HG03457 (cell line): Measurements from ENCODE around the gene NCKAP5.

Experiments
- ATAC-seq: cut with Tn5 transposase; IDR thresholded peaks from one replicate; pipeline ENCODE4 v1.9.1; 2021; ENCODE audit warnings: moderate number of reproducible peaks; ENCODE audit not compliant: unreplicated experiment

Gene NCKAP5

GRCh38 chr2:133061874-133062593 is 506.2 kb downstream of the NCKAP5 start:
- no peak for ATAC-seq

- ATAC-seq: no peak
Observed at GRCh38 chr2:133054297-133054696, 514.0 kb downstream of the NCKAP5 start.

- no peak for ATAC-seq
Observed at GRCh38 chr2:133053541-133053940, 514.7 kb downstream of the NCKAP5 start.

GRCh38 chr2:133045787-133046186 is 522.5 kb downstream of the NCKAP5 start:
- ATAC-seq: no peak

GRCh38 chr2:133044556-133044955 is 523.7 kb downstream of the NCKAP5 start:
- ATAC-seq: no peak

- ATAC-seq: no peak
Observed at GRCh38 chr2:133040170-133040569, 528.1 kb downstream of the NCKAP5 start.

- no peak for ATAC-seq
Observed at GRCh38 chr2:133039531-133039930, 528.7 kb downstream of the NCKAP5 start.

GRCh38 chr2:133026536-133027177 is 541.6 kb downstream of the NCKAP5 start:
- no peak for ATAC-seq

- no peak for ATAC-seq
Observed at GRCh38 chr2:133025004-133025403, 543.3 kb downstream of the NCKAP5 start.

GRCh38 chr2:133012847-133013734 is 555.2 kb downstream of the NCKAP5 start:
- no peak for ATAC-seq

- no peak for ATAC-seq
Observed at GRCh38 chr2:133004623-133005022, 563.6 kb downstream of the NCKAP5 start.

GRCh38 chr2:132999421-132999820 is 568.8 kb downstream of the NCKAP5 start:
- no peak for ATAC-seq

GRCh38 chr2:132998221-132998620 is 570.0 kb downstream of the NCKAP5 start:
- ATAC-seq: no peak

GRCh38 chr2:132991471-132992045 is 576.7 kb downstream of the NCKAP5 start:
- ATAC-seq: no peak

- no peak for ATAC-seq
Observed at GRCh38 chr2:132984731-132985130, 583.5 kb downstream of the NCKAP5 start.

GRCh38 chr2:132980304-132980703 is 588.0 kb downstream of the NCKAP5 start:
- ATAC-seq: no peak

GRCh38 chr2:132979339-132980093 is 588.7 kb downstream of the NCKAP5 start:
- ATAC-seq: peak; percentile 51

GRCh38 chr2:132978840-132979239 is 589.4 kb downstream of the NCKAP5 start:
- ATAC-seq: peak; percentile 70

- ATAC-seq: no peak
Observed at GRCh38 chr2:132977812-132978529, 590.3 kb downstream of the NCKAP5 start.
